A549 treated with CpdA at 1 μM for 4 hours (cell line): ENCODE data around the gene AWAT2. TPM values are rescaled to one million over a fixed set of nuclear protein-coding genes. Genes with fewer than 3 reads are reported as not detected.

Experiments used
- total RNA-seq: library from RNA; stranded (reverse); fragments of 200-300 nt; extraction: Qiagen RNA extraction; gene quantifications from 5 replicates; pipeline ENCODE4 v1.2.3, GENCODE V29; 2022; ENCODE audit warnings: low read depth

The AWAT2 gene
- not detected in 5 replicates for total RNA-seq

GRCh38 chrX:70049925-70050324 is at the start of gene AWAT2:
Gene AWAT2, minus strand, starts transcription at chrX:70049938. Its CDS starts 6 bp downstream, at chrX:70049932.

GRCh38 chrX:70062076-70062475 is 12.3 kb upstream of the AWAT2 start, which contains the start of gene OTUD6A:
Gene OTUD6A, plus strand, starts transcription at chrX:70062457. Its CDS starts 68 bp downstream, at chrX:70062525.

Other genes with a start within 250 kb of the AWAT2 start
- gene OTUD6A, start 12.5 kb upstream of the AWAT2 start, total RNA-seq = not detected in 5 replicates
- 58.4 to 70.3 TPM (median 66.8 TPM) in 5 replicates for gene IGBP1, start 83.5 kb upstream of the AWAT2 start, total RNA-seq
- gene DGAT2L6, start 127.5 kb upstream of the AWAT2 start, total RNA-seq = not detected in 5 replicates
- not detected in 5 replicates for gene AWAT1, start 184.7 kb upstream of the AWAT2 start, total RNA-seq
- gene P2RY4, start 210.3 kb upstream of the AWAT2 start, total RNA-seq = 0.03 TPM in 1 of 5 replicates, not detected in the others
- gene ARR3, start 218.4 kb upstream of the AWAT2 start, total RNA-seq = not detected in 5 replicates
- not detected in 5 replicates for gene RAB41, start 232.2 kb upstream of the AWAT2 start, total RNA-seq
- gene PDZD11, start 240.0 kb upstream of the AWAT2 start, total RNA-seq = 87.8 to 109 TPM (median 91.9 TPM) in 5 replicates
- gene KIF4A, start 240.2 kb upstream of the AWAT2 start, total RNA-seq = 26.9 to 30.4 TPM (median 28.7 TPM) in 5 replicates